WTC11 (cell line): ENCODE results near the gene TMEFF2. TPM values are rescaled to one million over a fixed set of nuclear protein-coding genes. Genes with fewer than 3 reads are reported as not detected.

Experiments
- ATAC-seq: fragments of 200-7000 bp; cut with Tn5 transposase; 2 replicates; pipeline ENCODE4 v1.10.0; 2021; ENCODE audit warnings: mild to moderate bottlenecking, moderate library complexity
- CTCF ChIA-PET: fragments of 300-600 bp; sonication (Branson Sonifier 250); formaldehyde crosslinking; loops from one replicate; lab custom pipeline; 2021; ENCODE audit warnings: antibody characterized with exemption; lab: Charles Lee
- POLR2A ChIA-PET: fragments of 350-600 bp; sonication (Branson Sonifier 250); formaldehyde crosslinking; loops from one replicate; lab custom pipeline; 2021; ENCODE audit warnings: antibody characterized with exemption; lab: Charles Lee
- DNase-seq: peaks from one replicate; pipeline ENCODE4 v3.0.0; 2021; ENCODE audit warnings: low spot score
- H3K27ac Mint-ChIP-seq: 2 replicates; pipeline ENCODE4 v1.8.0; 2021; ENCODE audit warnings: mixed read lengths
- H3K27me3 Mint-ChIP-seq: 2 replicates; pipeline ENCODE4 v1.8.0; 2021; ENCODE audit warnings: low read depth, mild to moderate bottlenecking, moderate library complexity, mixed read lengths
- H3K36me3 Mint-ChIP-seq: 2 replicates; pipeline ENCODE4 v1.8.0; 2021; ENCODE audit warnings: mixed read lengths
- H3K4me1 Mint-ChIP-seq: 2 replicates; pipeline ENCODE4 v1.8.0; 2022; ENCODE audit warnings: mixed read lengths
- H3K4me3 Mint-ChIP-seq: 2 replicates; pipeline ENCODE4 v1.8.0; 2021; ENCODE audit warnings: mild to moderate bottlenecking, moderate library complexity, mixed read lengths
- H3K9me3 Mint-ChIP-seq: 2 replicates; pipeline ENCODE4 v1.8.0; 2021; ENCODE audit warnings: mixed read lengths
- ATF1 ChIP-seq: sonication (generic); formaldehyde crosslinking; IDR thresholded peaks from 2 replicates; pipeline ENCODE4 v1.8.1; 2023; ENCODE audit warnings: mild to moderate bottlenecking, moderate library complexity, missing genetic modification reagents
- ATF2 ChIP-seq: sonication (generic); formaldehyde crosslinking; IDR thresholded peaks from 2 replicates; pipeline ENCODE4 v1.8.1; 2022; ENCODE audit warnings: low read depth, missing genetic modification reagents, borderline replicate concordance
- CREB1 ChIP-seq: sonication (generic); formaldehyde crosslinking; IDR thresholded peaks from 2 replicates; pipeline ENCODE4 v1.8.0; 2023; ENCODE audit warnings: mild to moderate bottlenecking, missing genetic modification reagents
- E2F5 ChIP-seq: sonication (generic); formaldehyde crosslinking; IDR thresholded peaks from 2 replicates; pipeline ENCODE4 v1.8.1; 2022; ENCODE audit warnings: mild to moderate bottlenecking, moderate library complexity, missing genetic modification reagents
- ESRRA ChIP-seq: sonication (generic); formaldehyde crosslinking; IDR thresholded peaks from 2 replicates; pipeline ENCODE4 v1.8.1; 2022; ENCODE audit warnings: mild to moderate bottlenecking, missing genetic modification reagents, borderline replicate concordance
- GABPB1 ChIP-seq: sonication (generic); formaldehyde crosslinking; IDR thresholded peaks from 2 replicates; pipeline ENCODE4 v1.8.1; 2023; ENCODE audit warnings: mild to moderate bottlenecking, missing genetic modification reagents
- GRHL2 ChIP-seq: fragments of 250-450 bp; sonication (Bioruptor Pico); IDR thresholded peaks from 2 replicates; pipeline ENCODE4 v1.8.0; 2022; ENCODE audit warnings: mild to moderate bottlenecking, moderate library complexity; ENCODE audit not compliant: insufficient replicate concordance, severe bottlenecking
- HMGXB4 ChIP-seq: sonication (generic); formaldehyde crosslinking; IDR thresholded peaks from 2 replicates; pipeline ENCODE4 v1.8.1; 2023; ENCODE audit warnings: mild to moderate bottlenecking, moderate library complexity, missing genetic modification reagents
- JAZF1 ChIP-seq: fragments of 250-450 bp; sonication (Bioruptor Pico); IDR thresholded peaks from 2 replicates; pipeline ENCODE4 v1.9.0; 2021; ENCODE audit warnings: moderate library complexity, mild to moderate bottlenecking, inconsistent platforms
- MLX ChIP-seq: sonication (generic); formaldehyde crosslinking; IDR thresholded peaks from 2 replicates; pipeline ENCODE4 v1.8.1; 2023; ENCODE audit warnings: mild to moderate bottlenecking, missing genetic modification reagents, moderate library complexity
- MYBL2 ChIP-seq: sonication (generic); formaldehyde crosslinking; IDR thresholded peaks from 2 replicates; pipeline ENCODE4 v1.8.1; 2023; ENCODE audit warnings: mild to moderate bottlenecking, moderate library complexity, missing genetic modification reagents
- NFYB ChIP-seq: sonication (generic); formaldehyde crosslinking; conservative IDR thresholded peaks from 2 replicates; pipeline ENCODE4 v1.8.0; 2022; ENCODE audit warnings: low read depth, missing genetic modification reagents
- NR3C1 ChIP-seq: sonication (generic); formaldehyde crosslinking; conservative IDR thresholded peaks from 2 replicates; pipeline ENCODE4 v1.8.1; 2023; ENCODE audit warnings: low read depth, mild to moderate bottlenecking, missing genetic modification reagents
- PRDM15 ChIP-seq: sonication (generic); formaldehyde crosslinking; IDR thresholded peaks from 2 replicates; pipeline ENCODE4 v1.8.0; 2022; ENCODE audit warnings: missing genetic modification reagents
- SP1 ChIP-seq: sonication (generic); formaldehyde crosslinking; conservative IDR thresholded peaks from 2 replicates; pipeline ENCODE4 v1.8.1; 2022; ENCODE audit warnings: missing genetic modification reagents
- TP53 ChIP-seq: sonication (generic); formaldehyde crosslinking; IDR thresholded peaks from 2 replicates; pipeline ENCODE4 v1.8.1; 2023; ENCODE audit warnings: mild to moderate bottlenecking, missing genetic modification reagents
- ZNF121 ChIP-seq: sonication (generic); formaldehyde crosslinking; IDR thresholded peaks from 2 replicates; pipeline ENCODE4 v1.8.0; 2023; ENCODE audit warnings: missing genetic modification reagents
- ZNF317 ChIP-seq: sonication (generic); formaldehyde crosslinking; IDR thresholded peaks from 2 replicates; pipeline ENCODE4 v1.8.1; 2023; ENCODE audit warnings: low read depth, mild to moderate bottlenecking, moderate library complexity, missing genetic modification reagents, borderline replicate concordance
- ZNF416 ChIP-seq: fragments of 250-450 bp; sonication (Bioruptor Pico); IDR thresholded peaks from 2 replicates; pipeline ENCODE4 v1.9.0; 2021; ENCODE audit warnings: mild to moderate bottlenecking, inconsistent platforms
- ZNF425 ChIP-seq: fragments of 250-450 bp; sonication (Bioruptor Pico); conservative IDR thresholded peaks from 2 replicates; pipeline ENCODE4 v1.9.0; 2021; ENCODE audit warnings: mild to moderate bottlenecking
- total RNA-seq: library from RNA; stranded (reverse); gene quantifications from 3 replicates; pipeline ENCODE4 v1.2.3, GENCODE V29; 2021

Gene TMEFF2
- total RNA-seq, 1 experiment from 2014 or later, result 2.3 TPM

GRCh38 chr2:192124571-192124970 is 70.2 kb downstream of the TMEFF2 start:
- Mint-ChIP-seq H3K27me3 (no peaks in the 10 kb centered on the region), H3K4me3 (no peak overlapping the region), H3K4me1 (peaks cover 26% of the 10 kb centered on the region), H3K27ac (no peak overlapping the region), H3K9me3 (no peaks in the 10 kb centered on the region), H3K36me3 (no peaks in the 10 kb centered on the region)
- no peak for ATAC-seq
- DNase-seq, result no peak
- CTCF ChIA-PET, result no interaction called here
- TF ChIP-seq ATF2 (CRISPR knock-in tag) (no peak), MLX (CRISPR knock-in tag) (no peak), TP53 (no peak), HMGXB4 (CRISPR knock-in tag) (no peak), ZNF317 (CRISPR knock-in tag) (no peak), E2F5 (no peak), NR3C1 (CRISPR knock-in tag) (no peak), NFYB (no peak), GRHL2 (CRISPR knock-in tag) (no peak), SP1 (no peak), ZNF121 (CRISPR knock-in tag) (no peak), JAZF1 (CRISPR knock-in tag) (no peak), MYBL2 (CRISPR knock-in tag) (no peak), ZNF425 (CRISPR knock-in tag) (no peak), ESRRA (CRISPR knock-in tag) (no peak), GABPB1 (CRISPR knock-in tag) (no peak), CREB1 (CRISPR knock-in tag) (no peak), ATF1 (CRISPR knock-in tag) (no peak), ZNF416 (CRISPR knock-in tag) (no peak), PRDM15 (CRISPR knock-in tag) (no peak)
- POLR2A ChIA-PET, result no interaction called here
